Left lung (tissue), 10 donors: Measurements from ENCODE around the gene CHCHD1. TPM values are rescaled to one million over a fixed set of nuclear protein-coding genes. Genes with fewer than 3 reads are reported as not detected.

Experiments
- ATAC-seq: fragments of 200-7000 bp; cut with Tn5 transposase; one replicate; pipeline ENCODE4 v1.9.1; 2020; ENCODE audit warnings: moderate library complexity
- DNase-seq, 4 donors: peaks; one replicate each; pipeline ENCODE4 v3.0.0-alpha.2; 2013 to 2020
- H3K27ac ChIP-seq, 2 donors: fragments of 200-600 bp; sonication (generic) in 1 of 2; one replicate each; pipeline versions ENCODE4 v1.5.0 to v1.8.0; 2020 to 2021
- H3K27me3 ChIP-seq, 2 donors: fragments of 200-600 bp; sonication (generic) in 1 of 2; one replicate each; pipeline versions ENCODE4 v1.5.0 to v1.8.0; 2020 to 2021
- H3K36me3 ChIP-seq, 2 donors: fragments of 200-600 bp; sonication (generic) in 1 of 2; one replicate each; pipeline versions ENCODE4 v1.5.0 to v1.8.0; 2020 to 2021
- H3K4me1 ChIP-seq, 2 donors: fragments of 200-600 bp; one replicate each; pipeline ENCODE4 v1.8.0; 2021
- H3K4me3 ChIP-seq, 2 donors: fragments of 200-600 bp; sonication (generic) in 1 of 2; one replicate each; pipeline versions ENCODE4 v1.5.0 to v1.8.0; 2020 to 2021; ENCODE audit warnings: mild to moderate bottlenecking in 1 of 2
- H3K9me3 ChIP-seq, 2 donors: fragments of 200-600 bp; sonication (generic) in 1 of 2; one replicate each; pipeline versions ENCODE4 v1.5.0 to v1.8.0; 2020 to 2021
- intact Hi-C, 2 donors: fragments of 100-400 bp; cut with DNase I; formaldehyde crosslinking; loops; one replicate each; pipeline versions ENCODE4 v1.11.2 to v1.14.2; 2022
- polyA plus RNA-seq, 6 donors: library from polyadenylated mRNA; unstranded; fragments of 120-200 nt; gene quantifications; one replicate each; pipeline ENCODE4 v1.2.1, GENCODE V29; 2013; ENCODE audit not compliant: insufficient read length in 6 of 6
- total RNA-seq, 2 donors: library from RNA; stranded (reverse); fragmentation: NEBNext Ultra II Directional; extraction: Animal tissue kit (Norgen Biotek cat#: 25700); gene quantifications; one replicate each; pipeline ENCODE4 v1.2.1, GENCODE V29; 2021
- TF ChIP-seq, protein P1 (sequence below), 2 donors: fragments of 200-600 bp; sonication (generic) in 1 of 2; IDR thresholded peaks; one replicate each; pipeline versions ENCODE4 v1.5.0 to v1.8.0; 2021; ENCODE audit warnings: antibody characterized with exemption in 2 of 2
- donor health status: DM: no; HTN: yes; CAD: no.
- donor health status: DM: no; HTN: no; CAD: no.

Gene CHCHD1
- total and polyA plus RNA-seq, 8 donors: 24.8 to 41.5 (median 37.5) TPM

GRCh38 chr10:73773152-73773879, 8.5 kb upstream of the CHCHD1 start:
- peaks cover 24 to 56% of the 10 kb centered on the region in 2 donors for H3K4me1 ChIP-seq
- intact Hi-C loops: no loop called here

GRCh38 chr10:73774637-73775036, 7.2 kb upstream of the CHCHD1 start:
- ATAC-seq: peak; percentile 2
- H3K4me3 ChIP-seq: peak overlapping the region in 1 of 2 donors; percentile 87
- H3K36me3 ChIP-seq: peaks cover 0 to 68% of the 10 kb centered on the region in 2 donors
- TF ChIP-seq, protein P1, sequence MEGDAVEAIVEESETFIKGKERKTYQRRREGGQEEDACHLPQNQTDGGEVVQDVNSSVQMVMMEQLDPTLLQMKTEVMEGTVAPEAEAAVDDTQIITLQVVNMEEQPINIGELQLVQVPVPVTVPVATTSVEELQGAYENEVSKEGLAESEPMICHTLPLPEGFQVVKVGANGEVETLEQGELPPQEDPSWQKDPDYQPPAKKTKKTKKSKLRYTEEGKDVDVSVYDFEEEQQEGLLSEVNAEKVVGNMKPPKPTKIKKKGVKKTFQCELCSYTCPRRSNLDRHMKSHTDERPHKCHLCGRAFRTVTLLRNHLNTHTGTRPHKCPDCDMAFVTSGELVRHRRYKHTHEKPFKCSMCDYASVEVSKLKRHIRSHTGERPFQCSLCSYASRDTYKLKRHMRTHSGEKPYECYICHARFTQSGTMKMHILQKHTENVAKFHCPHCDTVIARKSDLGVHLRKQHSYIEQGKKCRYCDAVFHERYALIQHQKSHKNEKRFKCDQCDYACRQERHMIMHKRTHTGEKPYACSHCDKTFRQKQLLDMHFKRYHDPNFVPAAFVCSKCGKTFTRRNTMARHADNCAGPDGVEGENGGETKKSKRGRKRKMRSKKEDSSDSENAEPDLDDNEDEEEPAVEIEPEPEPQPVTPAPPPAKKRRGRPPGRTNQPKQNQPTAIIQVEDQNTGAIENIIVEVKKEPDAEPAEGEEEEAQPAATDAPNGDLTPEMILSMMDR (IDR thresholded peaks at IDR 0.05): no peak
- H3K9me3 ChIP-seq: no peaks in the 10 kb centered on the region
- intact Hi-C loops: no loop called here
- no peaks in the 10 kb centered on the region for H3K27me3 ChIP-seq
- peak overlapping the region in 1 of 2 donors; percentile 98 for H3K27ac ChIP-seq
- no peak for DNase-seq
- H3K4me1 ChIP-seq: peaks cover 24 to 56% of the 10 kb centered on the region in 2 donors

More at GRCh38 chr10:73773152-73773879, 8.5 kb upstream of the CHCHD1 start:
- ATAC-seq (peak; percentile 0), DNase-seq (no peak)
- TF ChIP-seq, protein P1 (IDR thresholded peaks at IDR 0.05): no peak
- H3K27me3 ChIP-seq: no peaks in the 10 kb centered on the region
- H3K4me3 ChIP-seq: peak overlapping the region; percentile 77 to 87
- peak overlapping the region; percentile 98 for H3K27ac ChIP-seq
- peaks cover 0 to 68% of the 10 kb centered on the region in 2 donors for H3K36me3 ChIP-seq
- no peaks in the 10 kb centered on the region for H3K9me3 ChIP-seq

DNA sequence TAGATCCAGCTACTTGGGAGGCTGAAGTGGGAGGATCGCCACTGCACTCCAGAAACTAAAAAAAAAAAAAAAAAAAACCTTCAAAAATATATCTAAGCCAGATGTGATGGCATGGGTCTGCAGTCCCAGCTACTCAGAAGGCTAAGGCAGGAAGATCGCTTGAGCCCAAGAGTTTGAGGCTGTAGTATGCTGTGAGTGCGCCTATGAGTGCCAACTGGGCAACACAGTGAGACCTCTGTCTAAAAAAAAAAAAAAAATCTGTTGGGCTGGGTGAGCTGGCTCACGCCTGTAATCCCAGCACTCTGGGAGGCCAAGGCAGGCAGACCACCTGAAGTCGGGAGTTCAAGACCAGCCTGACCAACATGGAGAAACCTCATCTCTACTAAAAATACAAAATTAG, 2.8 kb upstream of the CHCHD1 start:
- Histone ChIP-seq H3K27ac (no peak overlapping the region), H3K27me3 (no peaks in the 10 kb centered on the region), H3K36me3 (peaks cover 0 to 50% of the 10 kb centered on the region in 2 donors), H3K4me1 (peaks cover 22 to 64% of the 10 kb centered on the region in 2 donors), H3K4me3 (no peak overlapping the region), H3K9me3 (no peaks in the 10 kb centered on the region)
- intact Hi-C loops: no loop called here
- TF ChIP-seq, protein P1 (IDR thresholded peaks at IDR 0.05): no peak
- no peak for ATAC-seq
- no peak for DNase-seq

GRCh38 chr10:73779539-73780197, 2.2 kb upstream of the CHCHD1 start:
- Histone ChIP-seq H3K4me1 (peaks cover 19 to 64% of the 10 kb centered on the region in 2 donors), H3K27ac (no peak overlapping the region), H3K4me3 (no peak overlapping the region), H3K27me3 (no peaks in the 10 kb centered on the region), H3K36me3 (peaks cover 0 to 50% of the 10 kb centered on the region in 2 donors), H3K9me3 (no peaks in the 10 kb centered on the region)
- intact Hi-C loops: no loop called here
- TF ChIP-seq, protein P1 (IDR thresholded peaks at IDR 0.05): no peak
- no peak for DNase-seq
- no peak for ATAC-seq

GRCh38 chr10:73780301-73780700, 1.5 kb upstream of the CHCHD1 start:
- TF ChIP-seq, protein P1 (IDR thresholded peaks at IDR 0.05): no peak
- Histone ChIP-seq H3K4me1 (peaks cover 15 to 62% of the 10 kb centered on the region in 2 donors), H3K27me3 (no peaks in the 10 kb centered on the region), H3K9me3 (no peaks in the 10 kb centered on the region), H3K4me3 (no peak overlapping the region), H3K36me3 (peaks cover 0 to 47% of the 10 kb centered on the region in 2 donors), H3K27ac (no peak overlapping the region)
- intact Hi-C loops: no loop called here
- ATAC-seq (no peak), DNase-seq (no peak)
